MCF 10A (cell line): ENCODE measurements around the gene BNC2. TPM values are rescaled to one million over a fixed set of nuclear protein-coding genes. Genes with fewer than 3 reads are reported as not detected.

Experiments used
- BruUV-seq: library from RNA; stranded (reverse); fragments of 400-500 nt; replicated peaks from 2 replicates; lab custom pipeline; 2021; lab: Mats Ljungman, UMichigan
- CTCF ChIA-PET: fragments of 300-600 bp; sonication (Branson Sonifier 250); formaldehyde crosslinking; extraction: SDS; loops from one replicate; lab custom pipeline; 2021; ENCODE audit warnings: antibody characterized with exemption, inconsistent platforms; lab: Yijun Ruan, JAX
- POLR2A ChIA-PET: fragments of 300-600, 350-650 bp; sonication (Branson Sonifier 250); formaldehyde crosslinking; extraction: SDS; loops from one replicate; lab custom pipeline; 2020; ENCODE audit warnings: antibody characterized with exemption, inconsistent platforms; lab: Yijun Ruan, JAX
- DNase-seq: peaks from one replicate; pipeline ENCODE4 v3.0.0-alpha.2; 2018; ENCODE audit not compliant: unreplicated experiment
- H3K27ac Mint-ChIP-seq: one replicate; pipeline ENCODE4 v1.8.0; 2022; ENCODE audit warnings: mild to moderate bottlenecking, low read depth, mixed read lengths; ENCODE audit not compliant: unreplicated experiment
- H3K27me3 Mint-ChIP-seq: one replicate; pipeline ENCODE4 v1.8.0; 2022; ENCODE audit warnings: mixed read lengths; ENCODE audit not compliant: insufficient read depth, unreplicated experiment
- H3K36me3 Mint-ChIP-seq: one replicate; pipeline ENCODE4 v1.8.0; 2022; ENCODE audit warnings: mild to moderate bottlenecking, moderate library complexity, mixed read lengths; ENCODE audit not compliant: insufficient read depth, unreplicated experiment
- H3K4me1 Mint-ChIP-seq: one replicate; pipeline ENCODE4 v1.8.0; 2022; ENCODE audit warnings: mixed read lengths; ENCODE audit not compliant: insufficient read depth, unreplicated experiment
- H3K4me3 Mint-ChIP-seq: one replicate; pipeline ENCODE4 v1.8.0; 2022; ENCODE audit warnings: mild to moderate bottlenecking, moderate library complexity, mixed read lengths; ENCODE audit not compliant: unreplicated experiment
- H3K9me3 Mint-ChIP-seq: one replicate; pipeline ENCODE4 v1.8.0; 2022; ENCODE audit warnings: mixed read lengths; ENCODE audit not compliant: unreplicated experiment
- intact Hi-C: fragments of 100-400 bp; cut with micrococcal nuclease; formaldehyde crosslinking; loops from 2 replicates; pipeline ENCODE4 v1.14.1; 2022
- total RNA-seq: library from RNA; stranded (reverse); gene quantifications from 2 replicates; pipeline ENCODE4 v1.2.3, GENCODE V29; 2022
- TF ChIP-seq, protein P1 (sequence below): fragments of 200-600 bp; IDR thresholded peaks from one replicate; pipeline ENCODE4 v1.8.0; 2022; ENCODE audit warnings: antibody characterized with exemption, mild to moderate bottlenecking; ENCODE audit not compliant: unreplicated experiment

The BNC2 gene
- total RNA-seq, 1 experiment from 2014 or later, result not detected

DNA sequence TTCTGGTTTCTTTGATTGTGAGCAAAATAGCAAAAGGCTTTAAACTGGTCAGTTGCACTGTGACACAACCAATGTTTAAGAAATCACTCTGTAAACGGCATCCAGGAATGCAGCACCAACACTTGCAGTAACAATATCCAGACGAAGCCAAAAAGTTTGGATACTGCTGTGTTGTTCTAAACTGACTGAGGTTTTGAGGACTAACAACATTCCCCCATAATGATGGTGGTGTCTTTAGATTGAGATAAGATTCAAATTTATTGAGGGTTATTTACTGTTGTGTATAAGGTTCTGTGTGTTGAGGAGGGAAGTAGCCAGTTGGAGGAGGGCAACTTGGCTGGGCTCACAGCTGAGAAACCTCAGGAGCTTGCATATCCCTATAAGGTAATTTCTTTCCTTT is 353.6 kb downstream of the BNC2 start:
- no peak for DNase-seq
- H3K4me3 Mint-ChIP-seq, result no peak overlapping the region
- BruUV-seq, result no TSS peak
- H3K27me3 Mint-ChIP-seq, result no peaks in the 10 kb centered on the region
- CTCF ChIA-PET, result interaction anchor here (0.7 kb wide), 1 partner anchor 26 kb away, joined by 3 read pairs; no protein-coding TSS in a partner anchor
- no peaks in the 10 kb centered on the region for H3K36me3 Mint-ChIP-seq
- H3K4me1 Mint-ChIP-seq, result peaks cover 6% of the 10 kb centered on the region
- POLR2A ChIA-PET, result no interaction called here
- TF ChIP-seq, protein P1, sequence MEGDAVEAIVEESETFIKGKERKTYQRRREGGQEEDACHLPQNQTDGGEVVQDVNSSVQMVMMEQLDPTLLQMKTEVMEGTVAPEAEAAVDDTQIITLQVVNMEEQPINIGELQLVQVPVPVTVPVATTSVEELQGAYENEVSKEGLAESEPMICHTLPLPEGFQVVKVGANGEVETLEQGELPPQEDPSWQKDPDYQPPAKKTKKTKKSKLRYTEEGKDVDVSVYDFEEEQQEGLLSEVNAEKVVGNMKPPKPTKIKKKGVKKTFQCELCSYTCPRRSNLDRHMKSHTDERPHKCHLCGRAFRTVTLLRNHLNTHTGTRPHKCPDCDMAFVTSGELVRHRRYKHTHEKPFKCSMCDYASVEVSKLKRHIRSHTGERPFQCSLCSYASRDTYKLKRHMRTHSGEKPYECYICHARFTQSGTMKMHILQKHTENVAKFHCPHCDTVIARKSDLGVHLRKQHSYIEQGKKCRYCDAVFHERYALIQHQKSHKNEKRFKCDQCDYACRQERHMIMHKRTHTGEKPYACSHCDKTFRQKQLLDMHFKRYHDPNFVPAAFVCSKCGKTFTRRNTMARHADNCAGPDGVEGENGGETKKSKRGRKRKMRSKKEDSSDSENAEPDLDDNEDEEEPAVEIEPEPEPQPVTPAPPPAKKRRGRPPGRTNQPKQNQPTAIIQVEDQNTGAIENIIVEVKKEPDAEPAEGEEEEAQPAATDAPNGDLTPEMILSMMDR, result no peak
- H3K9me3 Mint-ChIP-seq, result no peaks in the 10 kb centered on the region
- no peak overlapping the region for H3K27ac Mint-ChIP-seq
- intact Hi-C loops, result no loop called here

DNA sequence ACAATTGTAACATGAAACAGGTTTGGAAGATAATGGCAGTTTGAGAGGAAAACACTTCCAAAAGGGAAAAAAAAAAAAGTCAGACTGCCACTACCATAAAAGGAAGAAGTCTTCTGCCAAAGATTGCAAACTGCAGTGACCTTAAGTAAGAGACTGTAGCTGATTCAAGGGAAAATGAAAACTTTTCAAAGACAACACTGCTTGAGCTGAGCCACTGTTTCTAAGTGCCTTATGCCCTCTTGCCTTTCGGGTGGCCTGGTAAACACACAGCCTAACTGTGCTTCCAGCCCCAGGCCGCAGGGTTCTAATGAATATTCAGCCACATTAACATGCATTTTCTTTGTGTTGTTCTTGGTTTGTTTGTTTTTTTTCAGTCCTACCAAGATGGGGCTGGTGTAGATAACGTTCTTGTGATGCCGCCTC is 354.6 kb downstream of the BNC2 start:
- no peak overlapping the region for H3K4me3 Mint-ChIP-seq
- H3K36me3 Mint-ChIP-seq, result no peaks in the 10 kb centered on the region
- CTCF ChIA-PET, result interaction anchor here (0.6 kb wide), 2 partner anchors 90 to 165 kb away, joined by 3 read pairs; no protein-coding TSS in a partner anchor
- BruUV-seq, result no TSS peak
- POLR2A ChIA-PET, result interaction anchor here (0.5 to 1.0 kb wide), 5 partner anchors 8 to 848 kb away, joined by 3 to 5 read pairs (median 3); no protein-coding TSS in a partner anchor
- intact Hi-C loops, result no loop called here
- TF ChIP-seq, protein P1, result no peak
- H3K9me3 Mint-ChIP-seq, result no peaks in the 10 kb centered on the region
- no peaks in the 10 kb centered on the region for H3K27me3 Mint-ChIP-seq
- no peaks in the 10 kb centered on the region for H3K4me1 Mint-ChIP-seq
- no peak for DNase-seq
- H3K27ac Mint-ChIP-seq, result no peak overlapping the region

DNA sequence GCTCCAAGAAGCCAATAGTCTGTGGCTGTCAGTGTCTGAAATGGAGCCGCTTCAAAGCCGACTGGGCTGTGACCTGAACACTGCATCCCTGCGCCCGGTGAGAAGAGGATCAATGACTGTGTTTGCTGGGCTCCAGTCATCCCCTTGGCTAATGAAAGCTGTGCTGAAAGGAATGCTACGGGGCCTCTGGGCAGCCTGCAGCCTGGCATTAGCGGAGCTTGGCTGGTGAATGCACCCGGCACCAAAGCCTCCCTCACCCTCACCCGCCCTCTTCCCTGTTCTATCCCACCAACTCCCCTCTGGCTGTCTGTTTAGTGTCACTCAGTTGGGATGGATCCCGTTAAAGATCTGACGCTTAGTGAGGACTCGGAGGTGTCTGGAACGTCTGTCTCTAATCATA is 355.3 kb downstream of the BNC2 start:
- intact Hi-C loops, result no loop called here
- BruUV-seq, result no TSS peak
- Mint-ChIP-seq H3K36me3 (no peaks in the 10 kb centered on the region), H3K27me3 (no peaks in the 10 kb centered on the region), H3K4me1 (peaks cover 4% of the 10 kb centered on the region), H3K9me3 (no peaks in the 10 kb centered on the region), H3K27ac (no peak overlapping the region), H3K4me3 (no peak overlapping the region)
- no peak for DNase-seq
- POLR2A ChIA-PET, result interaction anchor here (0.7 to 1.0 kb wide), 2 partner anchors 8 to 9 kb away, joined by 3 to 5 read pairs; no protein-coding TSS in a partner anchor
- CTCF ChIA-PET, result interaction anchor here (0.6 to 0.7 kb wide), 3 partner anchors 23 to 165 kb away, joined by 3 read pairs; no protein-coding TSS in a partner anchor
- TF ChIP-seq, protein P1, result no peak

DNA sequence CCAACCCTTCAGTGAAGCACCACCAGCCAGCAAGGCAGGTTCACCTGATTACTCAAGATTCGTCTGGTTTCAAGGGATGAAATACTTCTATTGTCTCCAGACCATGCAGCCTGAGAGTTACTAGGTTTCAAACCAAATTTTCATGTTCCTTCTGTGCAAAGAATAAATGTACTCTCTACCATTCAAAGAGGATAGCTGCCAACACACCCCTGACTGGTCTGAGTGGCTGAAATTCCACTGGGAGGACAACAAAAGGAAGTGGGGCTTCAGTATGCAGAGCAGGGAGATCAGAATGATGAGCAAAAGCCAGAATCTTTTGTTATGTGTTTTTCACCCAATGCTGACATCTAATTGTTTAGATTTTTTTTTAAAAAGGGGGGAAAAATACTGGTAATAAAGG is 356.3 kb downstream of the BNC2 start:
- CTCF ChIA-PET, result no interaction called here
- H3K4me3 Mint-ChIP-seq, result no peak overlapping the region
- POLR2A ChIA-PET, result interaction anchor here (0.7 kb wide), 1 partner anchor 81 kb away, joined by 3 read pairs; no protein-coding TSS in a partner anchor
- TF ChIP-seq, protein P1, result no peak
- DNase-seq, result no peak
- no peaks in the 10 kb centered on the region for H3K9me3 Mint-ChIP-seq
- intact Hi-C loops, result no loop called here
- no peak overlapping the region for H3K27ac Mint-ChIP-seq
- no TSS peak for BruUV-seq
- peaks cover 11% of the 10 kb centered on the region for H3K4me1 Mint-ChIP-seq
- no peaks in the 10 kb centered on the region for H3K36me3 Mint-ChIP-seq
- H3K27me3 Mint-ChIP-seq, result no peaks in the 10 kb centered on the region
